NOMO-1 treated with dmso at 0.1 percent for 144 hours (cell line): ENCODE results near the gene KLC1.
"Not testable (repeated sequence)": the region's sequence is repeated elsewhere in the genome, so short reads cannot be mapped to it uniquely, and the experiment has no call there.

Source experiments
- DNase-seq: peaks from one replicate; lab custom pipeline; 2025; ENCODE audit not compliant: unreplicated experiment; lab: John Stamatoyannopoulos, UW

The KLC1 gene

GRCh38 chr14:103625356-103626095 lies 3.5 kb upstream of the KLC1 start:
- no peak for DNase-seq

GRCh38 chr14:103626146-103626850 lies 2.7 kb upstream of the KLC1 start:
- no peak for DNase-seq

GRCh38 chr14:103627073-103628025 lies 1.7 kb upstream of the KLC1 start:
- no peak for DNase-seq

GRCh38 chr14:103628221-103628683 lies 759 bp upstream of the KLC1 start:
- peak; percentile 9 for DNase-seq

- DNase-seq = no peak
Measured at GRCh38 chr14:103629503-103630121, 601 bp downstream of the KLC1 start.

- no peak for DNase-seq
Measured at GRCh38 chr14:103630364-103631108, 1.5 kb downstream of the KLC1 start.

- no peak for DNase-seq
Measured at GRCh38 chr14:103633391-103633790, 4.4 kb downstream of the KLC1 start.

GRCh38 chr14:103634156-103634555 lies 5.1 kb downstream of the KLC1 start:
- no peak for DNase-seq

GRCh38 chr14:103638594-103638993 lies 9.6 kb downstream of the KLC1 start:
- no peak for DNase-seq

GRCh38 chr14:103641161-103641560 lies 12.2 kb downstream of the KLC1 start:
- no peak for DNase-seq

- DNase-seq = no peak
Measured at GRCh38 chr14:103646189-103646588, 17.2 kb downstream of the KLC1 start.

GRCh38 chr14:103649001-103649400 lies 20.0 kb downstream of the KLC1 start:
- no peak for DNase-seq

GRCh38 chr14:103650213-103650612 lies 21.2 kb downstream of the KLC1 start:
- DNase-seq = no peak

GRCh38 chr14:103651585-103651984 lies 22.6 kb downstream of the KLC1 start:
- DNase-seq = no peak

- no peak for DNase-seq
Measured at GRCh38 chr14:103652806-103653205, 23.8 kb downstream of the KLC1 start.

GRCh38 chr14:103653336-103653735 lies 24.3 kb downstream of the KLC1 start:
- not testable (repeated sequence) for DNase-seq

- DNase-seq = no peak
Measured at GRCh38 chr14:103653805-103654204, 24.8 kb downstream of the KLC1 start.

- no peak for DNase-seq
Measured at GRCh38 chr14:103654619-103655018, 25.6 kb downstream of the KLC1 start.

- peak; percentile 33 for DNase-seq
Measured at GRCh38 chr14:103656031-103656755, 27.2 kb downstream of the KLC1 start.

GRCh38 chr14:103656756-103657133 lies 27.7 kb downstream of the KLC1 start:
- no peak for DNase-seq
